ENCODE results near the gene PCDHGA2.

Gene PCDHGA2

DNA sequence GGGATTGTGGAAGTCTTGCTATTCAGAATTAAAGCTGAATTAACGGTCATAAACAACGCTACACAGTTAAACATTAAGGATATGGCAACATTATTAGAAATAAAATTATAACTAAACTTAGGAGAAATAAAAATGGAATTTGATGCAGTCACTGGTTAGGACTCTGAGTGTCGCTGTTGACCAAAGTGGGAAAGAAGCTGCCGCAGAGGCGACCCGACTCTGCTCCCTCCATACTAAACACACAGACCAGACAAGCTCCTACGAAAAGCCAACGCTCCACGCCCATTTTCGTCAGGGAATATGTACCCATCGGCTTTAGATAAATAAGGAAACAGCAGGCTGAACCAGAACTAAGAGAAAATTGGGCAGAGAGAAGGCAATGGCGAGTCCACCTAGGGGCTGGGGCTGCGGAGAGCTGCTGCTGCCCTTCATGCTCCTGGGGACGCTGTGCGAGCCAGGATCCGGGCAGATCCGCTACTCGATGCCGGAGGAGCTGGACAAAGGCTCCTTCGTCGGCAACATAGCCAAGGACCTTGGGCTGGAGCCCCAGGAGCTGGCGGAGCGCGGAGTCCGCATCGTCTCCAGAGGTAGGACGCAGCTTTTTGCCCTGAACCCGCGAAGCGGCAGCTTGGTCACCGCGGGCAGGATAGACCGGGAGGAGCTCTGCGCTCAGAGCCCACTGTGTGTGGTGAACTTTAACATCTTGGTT lies 25.5 kb downstream of the PCDHGA2 start, which contains the start of gene PCDHGA5:
Gene PCDHGA5 (plus strand): TSS at position 211 of the 709 bp plus-strand sequence. CDS start 169 bp downstream, at position 380.
- no peak for DNase-seq (ENCODE audit: low read depth, low spot score)
- TF ChIP-seq SUZ12 (IDR thresholded peaks at IDR 0.05; ENCODE audit: extremely low read depth, insufficient read depth, insufficient read length) (no peak), YY1 (IDR thresholded peaks at IDR 0.05; ENCODE audit: insufficient read depth, insufficient read length) (no peak), ZNF274 (IDR thresholded peaks at IDR 0.05; ENCODE audit: low read depth, low read length) (no peak)
- Histone ChIP-seq H3K4me3 (ENCODE audit: insufficient read length, low read depth) (no peak within 1 kb of the TSS), H3K4me1 (ENCODE audit: insufficient read depth, insufficient read length) (no peaks in the 10 kb centered on the region), H3K27me3 (ENCODE audit: insufficient read depth, insufficient read length) (no peaks in the 10 kb centered on the region), H3K36me3 (ENCODE audit: insufficient read depth, insufficient read length, low read length) (no peaks in the 10 kb centered on the region), H3K9ac (ENCODE audit: insufficient read length, low read depth) (no peak within 1 kb of the TSS), H3K9me3 (ENCODE audit: insufficient read depth, low read length) (peaks cover 40% of the 10 kb centered on the region; the same call in 1 of the 2 replicates)

DNA sequence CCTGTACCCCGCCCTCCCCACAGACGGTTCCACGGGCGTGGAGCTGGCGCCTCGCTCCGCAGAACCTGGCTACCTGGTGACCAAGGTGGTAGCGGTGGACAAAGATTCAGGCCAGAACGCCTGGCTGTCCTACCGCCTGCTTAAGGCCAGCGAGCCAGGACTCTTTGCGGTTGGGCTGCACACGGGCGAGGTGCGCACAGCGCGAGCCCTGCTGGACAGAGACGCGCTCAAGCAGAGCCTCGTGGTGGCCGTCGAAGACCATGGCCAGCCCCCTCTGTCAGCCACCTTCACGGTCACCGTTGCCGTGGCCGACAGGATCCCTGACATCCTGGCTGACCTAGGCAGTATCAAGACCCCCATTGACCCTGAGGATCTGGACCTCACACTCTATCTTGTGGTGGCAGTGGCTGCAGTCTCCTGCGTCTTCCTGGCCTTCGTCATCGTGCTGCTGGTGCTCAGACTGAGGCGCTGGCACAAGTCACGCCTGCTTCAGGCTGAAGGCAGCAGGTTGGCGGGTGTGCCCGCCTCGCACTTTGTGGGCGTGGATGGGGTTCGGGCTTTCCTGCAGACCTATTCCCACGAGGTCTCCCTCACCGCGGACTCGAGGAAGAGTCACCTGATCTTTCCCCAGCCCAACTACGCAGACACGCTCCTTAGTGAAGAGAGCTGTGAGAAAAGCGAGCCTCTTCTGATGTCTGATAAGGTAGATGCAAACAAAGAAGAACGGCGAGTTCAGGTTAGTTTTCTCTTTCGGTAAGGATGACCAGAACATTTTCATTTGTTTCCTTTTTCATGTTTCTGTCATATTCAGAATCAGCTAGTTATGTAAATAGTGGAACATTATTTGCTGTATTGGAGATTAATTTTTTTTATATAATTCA lies 27.7 kb downstream of the PCDHGA2 start:
- peaks cover 46% of the 10 kb centered on the region; the same call in 1 of the 2 replicates for H3K9me3 ChIP-seq (ENCODE audit: insufficient read depth, low read length)
- DNase-seq (ENCODE audit: low read depth, low spot score): no peak
- no peaks in the 10 kb centered on the region for H3K27me3 ChIP-seq (ENCODE audit: insufficient read depth, insufficient read length)
- H3K4me3 ChIP-seq (ENCODE audit: insufficient read length, low read depth): no peak overlapping the region
- no peak overlapping the region for H3K9ac ChIP-seq (ENCODE audit: insufficient read length, low read depth)
- no peaks in the 10 kb centered on the region for H3K36me3 ChIP-seq (ENCODE audit: insufficient read depth, insufficient read length, low read length)
- no peaks in the 10 kb centered on the region for H3K4me1 ChIP-seq (ENCODE audit: insufficient read depth, insufficient read length)
- TF ChIP-seq ZNF274 (IDR thresholded peaks at IDR 0.05; ENCODE audit: low read depth, low read length) (no peak), YY1 (IDR thresholded peaks at IDR 0.05; ENCODE audit: insufficient read depth, insufficient read length) (no peak), SUZ12 (IDR thresholded peaks at IDR 0.05; ENCODE audit: extremely low read depth, insufficient read depth, insufficient read length) (no peak)

- H3K4me3 ChIP-seq (ENCODE audit: insufficient read length, low read depth): no peak within 1 kb of the TSS
- H3K27me3 ChIP-seq (ENCODE audit: insufficient read depth, insufficient read length): no peaks in the 10 kb centered on the region
- DNase-seq (ENCODE audit: low read depth, low spot score): no peak
- no peak within 1 kb of the TSS for H3K9ac ChIP-seq (ENCODE audit: insufficient read length, low read depth)
- TF ChIP-seq YY1 (IDR thresholded peaks at IDR 0.05; ENCODE audit: insufficient read depth, insufficient read length): no peak
- no peak for TF ChIP-seq ZNF274 (IDR thresholded peaks at IDR 0.05; ENCODE audit: low read depth, low read length)
- no peak for TF ChIP-seq SUZ12 (IDR thresholded peaks at IDR 0.05; ENCODE audit: extremely low read depth, insufficient read depth, insufficient read length)
- H3K9me3 ChIP-seq (ENCODE audit: insufficient read depth, low read length): peaks cover 30% of the 10 kb centered on the region; the same call in 1 of the 2 replicates
- H3K36me3 ChIP-seq (ENCODE audit: insufficient read depth, insufficient read length, low read length): no peaks in the 10 kb centered on the region
- no peaks in the 10 kb centered on the region for H3K4me1 ChIP-seq (ENCODE audit: insufficient read depth, insufficient read length)
These were observed 31.7 kb downstream of the PCDHGA2 start, which contains the start of gene PCDHGB3 for GRCh38 chr5:141369994-141370848. Gene PCDHGB3, plus strand, starts transcription at chr5:141370242. Its CDS starts 153 bp downstream, at chr5:141370395.

DNA sequence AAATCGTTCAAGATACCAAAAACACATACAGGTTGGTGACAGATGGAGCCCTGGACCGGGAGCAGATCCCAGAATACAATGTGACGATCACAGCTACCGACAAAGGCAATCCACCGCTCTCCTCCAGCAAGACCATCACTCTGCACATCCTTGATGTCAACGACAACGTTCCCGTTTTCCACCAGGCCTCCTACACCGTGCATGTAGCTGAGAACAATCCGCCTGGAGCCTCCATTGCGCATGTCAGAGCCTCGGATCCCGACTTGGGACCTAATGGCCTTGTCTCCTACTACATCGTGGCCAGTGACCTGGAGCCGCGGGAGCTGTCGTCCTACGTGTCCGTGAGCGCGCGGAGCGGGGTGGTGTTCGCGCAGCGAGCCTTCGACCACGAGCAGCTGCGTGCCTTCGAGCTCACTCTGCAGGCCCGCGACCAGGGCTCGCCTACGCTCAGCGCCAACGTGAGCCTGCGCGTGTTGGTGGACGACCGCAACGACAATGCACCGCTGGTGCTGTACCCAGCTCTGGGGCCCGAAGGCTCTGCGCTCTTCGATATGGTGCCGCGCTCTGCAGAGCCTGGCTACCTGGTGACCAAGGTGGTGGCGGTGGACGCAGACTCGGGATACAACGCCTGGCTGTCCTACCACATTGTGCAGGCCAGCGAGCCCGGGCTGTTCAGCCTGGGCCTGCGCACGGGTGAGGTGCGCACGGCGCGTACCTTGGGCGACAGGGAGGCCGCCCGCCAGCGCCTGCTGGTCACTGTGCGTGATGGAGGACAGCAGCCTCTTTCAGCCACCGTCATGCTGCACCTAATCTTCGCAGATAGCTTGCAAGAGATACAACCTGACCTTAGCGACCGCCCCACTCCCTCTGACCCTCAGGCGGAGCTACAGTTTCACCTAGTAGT lies 33.3 kb downstream of the PCDHGA2 start:
- Histone ChIP-seq H3K36me3 (ENCODE audit: insufficient read depth, insufficient read length, low read length) (no peaks in the 10 kb centered on the region), H3K9me3 (ENCODE audit: insufficient read depth, low read length) (peaks cover 17% of the 10 kb centered on the region; the same call in 1 of the 2 replicates), H3K4me3 (ENCODE audit: insufficient read length, low read depth) (no peak overlapping the region), H3K27me3 (ENCODE audit: insufficient read depth, insufficient read length) (no peaks in the 10 kb centered on the region), H3K4me1 (ENCODE audit: insufficient read depth, insufficient read length) (no peaks in the 10 kb centered on the region), H3K9ac (ENCODE audit: insufficient read length, low read depth) (no peak overlapping the region)
- TF ChIP-seq YY1 (IDR thresholded peaks at IDR 0.05; ENCODE audit: insufficient read depth, insufficient read length): no peak
- TF ChIP-seq SUZ12 (IDR thresholded peaks at IDR 0.05; ENCODE audit: extremely low read depth, insufficient read depth, insufficient read length): no peak
- TF ChIP-seq ZNF274 (IDR thresholded peaks at IDR 0.05; ENCODE audit: low read depth, low read length): no peak
- DNase-seq (ENCODE audit: low read depth, low spot score): no peak

DNA sequence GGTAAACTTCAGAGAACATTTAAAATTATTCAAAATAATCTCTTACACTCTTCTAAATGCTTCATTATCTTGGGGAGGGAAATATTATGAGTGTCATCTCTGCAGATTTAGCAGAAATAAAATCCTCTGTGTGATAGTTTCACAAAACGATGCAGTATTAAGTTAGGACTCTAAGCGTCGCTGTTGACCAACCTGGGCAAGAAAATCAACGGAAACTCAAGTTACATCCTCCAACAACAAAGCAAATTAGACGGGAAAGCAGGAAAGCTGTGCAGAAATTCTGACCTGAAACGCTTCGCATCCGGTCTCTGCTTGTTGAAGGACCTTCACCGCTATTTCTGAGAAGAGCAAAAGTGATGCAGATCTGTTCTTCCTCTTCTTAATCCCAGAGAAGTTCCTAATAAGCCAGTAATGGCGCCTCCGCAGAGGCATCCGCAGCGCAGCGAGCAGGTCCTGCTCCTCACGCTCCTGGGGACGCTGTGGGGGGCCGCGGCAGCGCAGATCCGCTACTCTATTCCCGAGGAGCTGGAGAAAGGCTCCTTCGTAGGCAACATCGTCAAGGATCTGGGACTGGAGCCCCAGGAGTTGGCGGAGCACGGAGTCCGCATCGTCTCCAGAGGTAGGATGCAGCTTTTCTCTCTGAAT lies 35.2 kb downstream of the PCDHGA2 start, which contains the start of gene PCDHGA6:
Gene PCDHGA6 (plus strand): TSS at position 219 of the 645 bp plus-strand sequence. CDS start 193 bp downstream, at position 412.
- H3K9ac ChIP-seq (ENCODE audit: insufficient read length, low read depth): no peak within 1 kb of the TSS
- no peaks in the 10 kb centered on the region for H3K27me3 ChIP-seq (ENCODE audit: insufficient read depth, insufficient read length)
- TF ChIP-seq SUZ12 (IDR thresholded peaks at IDR 0.05; ENCODE audit: extremely low read depth, insufficient read depth, insufficient read length) (no peak), ZNF274 (IDR thresholded peaks at IDR 0.05; ENCODE audit: low read depth, low read length) (no peak), YY1 (IDR thresholded peaks at IDR 0.05; ENCODE audit: insufficient read depth, insufficient read length) (no peak)
- no peak for DNase-seq (ENCODE audit: low read depth, low spot score)
- H3K4me3 ChIP-seq (ENCODE audit: insufficient read length, low read depth): no peak within 1 kb of the TSS
- peaks cover 17% of the 10 kb centered on the region; the same call in 1 of the 2 replicates for H3K9me3 ChIP-seq (ENCODE audit: insufficient read depth, low read length)
- no peaks in the 10 kb centered on the region for H3K4me1 ChIP-seq (ENCODE audit: insufficient read depth, insufficient read length)
- H3K36me3 ChIP-seq (ENCODE audit: insufficient read depth, insufficient read length, low read length): no peaks in the 10 kb centered on the region

Measured in NT2/D1 (cell line).